ENCODE data around the gene CCDC146. TPM values are rescaled to one million over a fixed set of nuclear protein-coding genes. Genes with fewer than 3 reads are reported as not detected.

The CCDC146 gene
- total and polyA plus RNA-seq, 2 of the 8 experiments (the other 6 are each of a cell fraction or from before 2014, with no cell fraction given), result 0.88 to 2.4 TPM

GRCh38 chr7:77217474-77218185 lies 95.2 kb downstream of the CCDC146 start:
- H2BK5ac ChIP-seq (ENCODE audit: low read depth, low read length), result no peak overlapping the region
- H3K4ac ChIP-seq (replicated peaks; ENCODE audit: insufficient read length, low read depth, low read length), result no peak overlapping the region
- no peak overlapping the region for H3K27ac ChIP-seq (ENCODE audit: low read depth, low read length)
- H3K14ac ChIP-seq (ENCODE audit: insufficient read length), result no peak overlapping the region
- H3K27me3 ChIP-seq (replicated peaks in 1 of 4; ENCODE audit: control insufficient read depth in 3 of 4, extremely low read depth in 1 of 4, insufficient read depth in 3 of 4, low read length in 3 of 4), result no peaks in the 10 kb centered on the region
- no peaks in the 10 kb centered on the region for H3K36me3 ChIP-seq (ENCODE audit: control insufficient read depth in 2 of 4, insufficient read depth in 4 of 4, low read length in 3 of 4)
- ChIA-PET POLR2A (ENCODE audit: partially characterized antibody) (no interaction called here), CTCF (ENCODE audit: partially characterized antibody) (interaction anchor here (1.7 kb wide), 1 partner anchor 30 kb away, joined by 5 read pairs; no protein-coding TSS in a partner anchor)
- no peaks in the 10 kb centered on the region for H4K20me1 ChIP-seq (replicated peaks in 1 of 2; ENCODE audit: control insufficient read depth in 1 of 2, insufficient read depth in 2 of 2, low read length in 2 of 2)
- FAIRE-seq, result no peak
- H3K4me2 ChIP-seq (ENCODE audit: insufficient read depth in 1 of 2, low read depth in 2 of 2, low read length in 2 of 2), result no peak overlapping the region
- H3K4me3 ChIP-seq (ENCODE audit: extremely low read depth in 1 of 4, insufficient read depth in 2 of 4, low read depth in 3 of 4, low read length in 4 of 4), result no peak overlapping the region
- no peak overlapping the region for H4K8ac ChIP-seq (ENCODE audit: extremely low read depth, insufficient read depth, low read length)
- H3K79me2 ChIP-seq (ENCODE audit: control insufficient read depth in 1 of 2, insufficient read depth in 2 of 2, low read length in 2 of 2), result no peaks in the 10 kb centered on the region
- H2BK12ac ChIP-seq (ENCODE audit: low read depth, low read length), result no peak overlapping the region
- H3K23me2 ChIP-seq (ENCODE audit: low read depth, low read length), result no peaks in the 10 kb centered on the region
- DNase-seq (ENCODE audit: low read depth in 1 of 2, low spot score in 2 of 2), result no peak
- no peak overlapping the region for H2AK5ac ChIP-seq (ENCODE audit: low read depth, low read length)
- no peaks in the 10 kb centered on the region for H3K4me1 ChIP-seq (replicated peaks in 1 of 4; ENCODE audit: control insufficient read depth in 3 of 4, insufficient read depth in 4 of 4, low read length in 3 of 4)
- H3K9ac ChIP-seq (replicated peaks in 1 of 4; ENCODE audit: extremely low read depth in 1 of 4, low read depth in 3 of 4, low read length in 3 of 4), result no peak overlapping the region
- WGBS, 2 experiments (ENCODE audit: extremely low coverage in 1 of 2, insufficient coverage in 1 of 2, insufficient read length in 1 of 2, insufficient replicate concordance in 2 of 2, low coverage in 1 of 2, low lambda C conversion rate in 2 of 2, missing lambda C conversion rate in 1 of 2), result 98% methylated on average over 2 of the region's 2 CpGs; no CpG with 5 or more reads in 1 of the 2 experiments
- H2BK20ac ChIP-seq (ENCODE audit: low read length), result no peak overlapping the region
- H2AFZ ChIP-seq (ENCODE audit: low read length), result no peak overlapping the region
- peaks cover 0 to 2% of the 10 kb centered on the region in 2 experiments; a peak in 1 of 4 replicates for H3K9me3 ChIP-seq (ENCODE audit: insufficient read depth in 2 of 2, low read depth in 1 of 2, low read length in 1 of 2)
- H3K18ac ChIP-seq (ENCODE audit: extremely low read depth, low read length), result no peak overlapping the region
- no peak overlapping the region for H3K23ac ChIP-seq (ENCODE audit: insufficient read length)
- no peak overlapping the region for H3K56ac ChIP-seq (replicated peaks; ENCODE audit: insufficient read length, low read depth, low read length)
- no peak overlapping the region for H4K5ac ChIP-seq (ENCODE audit: insufficient read length, low read depth, low read length)
- H2BK15ac ChIP-seq (ENCODE audit: low read length), result no peak overlapping the region
- no peak overlapping the region for H2BK120ac ChIP-seq (replicated peaks; ENCODE audit: low read depth, low read length)
- H3K79me1 ChIP-seq (ENCODE audit: low read depth, low read length), result no peaks in the 10 kb centered on the region
- no peak overlapping the region for H4K91ac ChIP-seq (replicated peaks; ENCODE audit: insufficient read length, low read length)
- TF ChIP-seq RNF2 (IDR thresholded peaks at IDR 0.05; ENCODE audit: borderline replicate concordance, low read depth, low read length, missing control alignments, poor library complexity, severe bottlenecking), result no peak
- no peak for TF ChIP-seq YY1 (IDR thresholded peaks at IDR 0.05; ENCODE audit: low read depth, low read length)
- no peak for TF ChIP-seq FOSL1 (IDR thresholded peaks at IDR 0.05; ENCODE audit: insufficient read depth, low read depth, low read length)
- TF ChIP-seq GABPA (IDR thresholded peaks at IDR 0.05; ENCODE audit: borderline replicate concordance, insufficient read depth, low read length), result no peak
- TF ChIP-seq BACH1 (IDR thresholded peaks at IDR 0.05; ENCODE audit: low read length), result no peak
- no peak for TF ChIP-seq RXRA (IDR thresholded peaks at IDR 0.05; ENCODE audit: insufficient read depth, low read depth, low read length)
- no peak for TF ChIP-seq MAFK (IDR thresholded peaks at IDR 0.05; ENCODE audit: low read depth, low read length)
- TF ChIP-seq SIN3A (conservative IDR thresholded peaks at IDR 0.05 in 1 of 2, IDR thresholded peaks at IDR 0.05 in 1 of 2; ENCODE audit: low read depth in 1 of 2, low read length in 2 of 2), result no peak
- no peak for TF ChIP-seq CBX8 (IDR thresholded peaks at IDR 0.05; ENCODE audit: borderline replicate concordance, low read depth, low read length)
- TF ChIP-seq, protein P1, sequence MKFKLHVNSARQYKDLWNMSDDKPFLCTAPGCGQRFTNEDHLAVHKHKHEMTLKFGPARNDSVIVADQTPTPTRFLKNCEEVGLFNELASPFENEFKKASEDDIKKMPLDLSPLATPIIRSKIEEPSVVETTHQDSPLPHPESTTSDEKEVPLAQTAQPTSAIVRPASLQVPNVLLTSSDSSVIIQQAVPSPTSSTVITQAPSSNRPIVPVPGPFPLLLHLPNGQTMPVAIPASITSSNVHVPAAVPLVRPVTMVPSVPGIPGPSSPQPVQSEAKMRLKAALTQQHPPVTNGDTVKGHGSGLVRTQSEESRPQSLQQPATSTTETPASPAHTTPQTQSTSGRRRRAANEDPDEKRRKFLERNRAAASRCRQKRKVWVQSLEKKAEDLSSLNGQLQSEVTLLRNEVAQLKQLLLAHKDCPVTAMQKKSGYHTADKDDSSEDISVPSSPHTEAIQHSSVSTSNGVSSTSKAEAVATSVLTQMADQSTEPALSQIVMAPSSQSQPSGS (IDR thresholded peaks at IDR 0.05; ENCODE audit: low read length), result no peak

All from H1 (cell line).